ENCODE data around the gene ZBTB7B.

DNA sequence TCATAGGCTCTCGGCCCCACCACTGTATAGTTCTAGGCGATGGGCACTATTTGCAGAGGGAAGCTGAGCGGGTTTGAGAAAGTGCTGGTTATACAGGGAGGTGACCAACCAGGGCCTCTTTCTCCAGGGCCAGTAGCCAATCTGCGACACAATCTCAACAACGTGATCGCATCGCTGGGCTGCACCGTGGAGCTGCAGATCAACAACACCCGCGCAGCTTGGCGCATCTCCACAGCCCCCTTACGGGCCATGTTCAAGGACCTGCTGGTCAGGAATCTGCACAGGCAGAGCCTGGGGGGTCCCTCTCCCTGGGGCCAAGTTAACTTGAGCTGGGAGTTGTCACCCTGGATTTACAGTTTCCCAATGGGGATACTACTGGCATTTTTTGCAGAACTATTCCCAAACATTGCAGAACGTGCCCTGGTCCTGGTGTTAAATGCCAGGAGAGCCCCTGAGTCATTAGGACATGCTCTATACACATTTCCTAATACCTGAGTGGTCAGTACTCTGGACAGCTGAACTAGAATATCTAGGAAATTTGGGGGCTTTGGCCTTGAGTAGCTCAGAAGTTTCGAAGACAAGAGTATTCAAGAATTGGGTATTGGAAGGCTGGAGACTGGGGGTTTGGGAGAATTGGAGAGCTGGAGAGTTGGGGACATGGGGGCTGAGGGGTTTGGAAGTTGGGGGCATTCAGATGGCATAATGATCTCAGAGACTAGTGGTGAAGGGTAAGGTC, 37.9 kb downstream of the ZBTB7B start:
- no peak for TF ChIP-seq EP300 (IDR thresholded peaks at IDR 0.05)
- TF ChIP-seq, protein P1, sequence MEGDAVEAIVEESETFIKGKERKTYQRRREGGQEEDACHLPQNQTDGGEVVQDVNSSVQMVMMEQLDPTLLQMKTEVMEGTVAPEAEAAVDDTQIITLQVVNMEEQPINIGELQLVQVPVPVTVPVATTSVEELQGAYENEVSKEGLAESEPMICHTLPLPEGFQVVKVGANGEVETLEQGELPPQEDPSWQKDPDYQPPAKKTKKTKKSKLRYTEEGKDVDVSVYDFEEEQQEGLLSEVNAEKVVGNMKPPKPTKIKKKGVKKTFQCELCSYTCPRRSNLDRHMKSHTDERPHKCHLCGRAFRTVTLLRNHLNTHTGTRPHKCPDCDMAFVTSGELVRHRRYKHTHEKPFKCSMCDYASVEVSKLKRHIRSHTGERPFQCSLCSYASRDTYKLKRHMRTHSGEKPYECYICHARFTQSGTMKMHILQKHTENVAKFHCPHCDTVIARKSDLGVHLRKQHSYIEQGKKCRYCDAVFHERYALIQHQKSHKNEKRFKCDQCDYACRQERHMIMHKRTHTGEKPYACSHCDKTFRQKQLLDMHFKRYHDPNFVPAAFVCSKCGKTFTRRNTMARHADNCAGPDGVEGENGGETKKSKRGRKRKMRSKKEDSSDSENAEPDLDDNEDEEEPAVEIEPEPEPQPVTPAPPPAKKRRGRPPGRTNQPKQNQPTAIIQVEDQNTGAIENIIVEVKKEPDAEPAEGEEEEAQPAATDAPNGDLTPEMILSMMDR (IDR thresholded peaks at IDR 0.05): no peak
- no peak for TF ChIP-seq POLR2A (IDR thresholded peaks at IDR 0.05)

Data from tibial nerve (tissue), 4 donors.